A673 (cell line): Measurements from ENCODE around the gene CXCL3. TPM values are rescaled to one million over a fixed set of nuclear protein-coding genes. Genes with fewer than 3 reads are reported as not detected.

Experiments
- BruUV-seq: library from RNA; stranded (reverse); fragments of 400-500 nt; replicated peaks from 2 replicates; lab custom pipeline; 2021; lab: Mats Ljungman, UMichigan
- CTCF ChIA-PET: fragments of 300-600 bp; sonication (Branson Sonifier 250); formaldehyde crosslinking; loops from one replicate; lab custom pipeline; 2022; ENCODE audit warnings: antibody characterized with exemption; lab: Charles Lee
- POLR2A ChIA-PET: fragments of 300-600 bp; sonication (Branson Sonifier 250); formaldehyde crosslinking; loops from one replicate; lab custom pipeline; 2022; ENCODE audit warnings: antibody characterized with exemption; ENCODE audit not compliant: low non-redundant PET; lab: Charles Lee
- DNase-seq: peaks from one replicate; pipeline ENCODE4 v3.0.0-alpha.2; 2015; ENCODE audit warnings: low spot score
- H3K27ac ChIP-seq: fragments of 200-600 bp; sonication (generic); 2 replicates; pipeline ENCODE4 v1.5.1; 2016; ENCODE audit warnings: mixed run types, low read depth, mild to moderate bottlenecking, mixed read lengths, antibody characterized with exemption, low read length; ENCODE audit not compliant: poor library complexity, severe bottlenecking
- H3K27me3 ChIP-seq: fragments of 200-600 bp; sonication (generic); replicated peaks from 2 replicates; pipeline ENCODE4 v1.6.1; 2017; ENCODE audit warnings: mixed run types, low read depth, mild to moderate bottlenecking, mixed read lengths, antibody characterized with exemption, low read length; ENCODE audit not compliant: insufficient read depth, poor library complexity
- H3K36me3 ChIP-seq: fragments of 200-600 bp; sonication (generic); 2 replicates; pipeline ENCODE4 v1.6.1; 2016; ENCODE audit warnings: mixed run types, mild to moderate bottlenecking, mixed read lengths, antibody characterized with exemption, low read length; ENCODE audit not compliant: insufficient read depth, poor library complexity, severe bottlenecking
- H3K4me1 ChIP-seq: fragments of 200-600 bp; sonication (generic); 2 replicates; pipeline ENCODE4 v1.6.1; 2017; ENCODE audit warnings: mixed run types, mild to moderate bottlenecking, mixed read lengths, antibody characterized with exemption, low read length; ENCODE audit not compliant: insufficient read depth, poor library complexity, severe bottlenecking
- H3K4me3 ChIP-seq: fragments of 200-600 bp; sonication (generic); 2 replicates; pipeline ENCODE4 v1.5.1; 2016; ENCODE audit warnings: low read depth, mixed run types, mild to moderate bottlenecking, mixed read lengths, low read length; ENCODE audit not compliant: poor library complexity, severe bottlenecking
- H3K9me3 ChIP-seq: fragments of 200-600 bp; sonication (generic); 2 replicates; pipeline ENCODE4 v1.6.1; 2016; ENCODE audit warnings: mixed run types, low read depth, mild to moderate bottlenecking, mixed read lengths, antibody characterized with exemption, low read length; ENCODE audit not compliant: poor library complexity, severe bottlenecking
- CTCF ChIP-seq: fragments of 300-800, 200-600 bp; sonication (generic); conservative IDR thresholded peaks from 2 replicates; pipeline ENCODE4 v1.5.1; 2017; ENCODE audit warnings: low read depth, mild to moderate bottlenecking, antibody characterized with exemption, low read length, moderate library complexity, mixed read lengths
- EZH2 ChIP-seq: fragments of 200-600 bp; sonication (generic); IDR thresholded peaks from 2 replicates; pipeline ENCODE4 v1.6.1; 2017; ENCODE audit warnings: borderline replicate concordance, low read depth, mild to moderate bottlenecking, mixed read lengths, antibody characterized with exemption, low read length; ENCODE audit not compliant: poor library complexity, severe bottlenecking
- intact Hi-C: fragments of 100-400 bp; cut with micrococcal nuclease; formaldehyde crosslinking; loops from one replicate; pipeline ENCODE4 v1.10.0; 2022; ENCODE audit not compliant: unreplicated experiment
- total RNA-seq: library from RNA; stranded (reverse); gene quantifications from 2 replicates; pipeline ENCODE4 v1.2.3, GENCODE V29; 2021

CXCL3 gene
- total RNA-seq, 1 experiment from 2014 or later = 0.24 TPM

- H3K36me3 ChIP-seq = no peaks in the 10 kb centered on the region
- no peak for TF ChIP-seq CTCF
- TF ChIP-seq EZH2 = no peak
- POLR2A ChIA-PET = no interaction called here
- intact Hi-C loops = no loop called here
- H3K27me3 ChIP-seq = no peaks in the 10 kb centered on the region
- H3K9me3 ChIP-seq = no peaks in the 10 kb centered on the region
- no peak for DNase-seq
- H3K4me3 ChIP-seq = no peak overlapping the region
- H3K27ac ChIP-seq = no peak overlapping the region
- CTCF ChIA-PET = no interaction called here
- no peaks in the 10 kb centered on the region for H3K4me1 ChIP-seq
- no TSS peak for BruUV-seq
Measured at GRCh38 chr4:73989031-73989430, 49.5 kb downstream of the CXCL3 start.

GRCh38 chr4:73988061-73988460, 50.4 kb downstream of the CXCL3 start, which contains the start of gene PPBP:
TSS of gene PPBP (minus strand) at chr4:73988190. CDS start at chr4:73988103, 87 bp downstream.
- no peak within 1 kb of the TSS for H3K27ac ChIP-seq
- CTCF ChIA-PET = no interaction called here
- BruUV-seq = no TSS peak
- H3K4me1 ChIP-seq = no peaks in the 10 kb centered on the region
- DNase-seq = no peak
- no peaks in the 10 kb centered on the region for H3K27me3 ChIP-seq
- POLR2A ChIA-PET = no interaction called here
- no peaks in the 10 kb centered on the region for H3K36me3 ChIP-seq
- no peak within 1 kb of the TSS for H3K4me3 ChIP-seq
- intact Hi-C loops = no loop called here
- no peak for TF ChIP-seq EZH2
- H3K9me3 ChIP-seq = no peaks in the 10 kb centered on the region

Other genes starting within 250 kb of the CXCL3 start
- 0.28 and 0.56 TPM in 2 replicates for gene CXCL6, start 202.0 kb downstream of the CXCL3 start, total RNA-seq
- gene PF4V1, start 185.4 kb downstream of the CXCL3 start, total RNA-seq = not detected in 2 replicates
- 0.45 TPM in 1 of 2 replicates, not detected in the other for gene CXCL1, start 169.3 kb downstream of the CXCL3 start, total RNA-seq
- gene PF4, start 56.7 kb downstream of the CXCL3 start, total RNA-seq = not detected in 2 replicates
- not detected in 2 replicates for gene PPBP, start 50.5 kb downstream of the CXCL3 start, total RNA-seq
- not detected in 2 replicates for gene CXCL5, start 40.0 kb downstream of the CXCL3 start, total RNA-seq
- 0.90 TPM in 1 of 2 replicates, not detected in the other for gene CXCL2, start 60.5 kb upstream of the CXCL3 start, total RNA-seq
- gene MTHFD2L, start 119.4 kb upstream of the CXCL3 start, total RNA-seq = 11.3 and 11.4 TPM in 2 replicates